ENCODE data around the gene TKT.

Gene TKT

DNA sequence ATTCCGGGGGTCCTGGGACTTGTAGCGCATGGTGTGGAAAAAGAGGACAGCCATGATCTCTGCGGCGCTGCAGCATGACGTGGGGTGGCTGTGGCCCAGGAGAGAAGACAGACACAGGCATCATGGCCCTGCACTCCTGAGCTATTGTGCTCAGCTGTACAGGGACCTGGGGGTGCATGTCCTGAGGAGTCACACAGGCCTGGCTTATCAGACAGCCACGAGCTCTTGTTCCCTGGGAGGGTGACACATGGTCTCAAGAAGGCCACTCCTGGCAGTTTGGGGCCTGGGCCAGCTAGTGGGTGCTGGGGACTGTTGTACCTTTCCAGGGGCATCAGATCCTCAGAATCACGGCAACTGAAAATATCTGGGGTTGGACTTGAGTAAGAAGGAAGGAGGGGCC lies 13.7 kb downstream of the TKT start:
- Histone ChIP-seq H3K36me3 (replicated peaks) (peaks cover 49% of the 10 kb centered on the region), H3K27me3 (replicated peaks) (no peaks in the 10 kb centered on the region), H3K4me3 (ENCODE audit: low read depth, low read length) (no peak overlapping the region), H3K27ac (peak overlapping the region; percentile 38)
- in situ Hi-C loops (cut with HindIII; ENCODE audit: low pct_ligation_motif_present, low sequenced_read_pairs), result no loop called here
- TF ChIP-seq, protein P1, sequence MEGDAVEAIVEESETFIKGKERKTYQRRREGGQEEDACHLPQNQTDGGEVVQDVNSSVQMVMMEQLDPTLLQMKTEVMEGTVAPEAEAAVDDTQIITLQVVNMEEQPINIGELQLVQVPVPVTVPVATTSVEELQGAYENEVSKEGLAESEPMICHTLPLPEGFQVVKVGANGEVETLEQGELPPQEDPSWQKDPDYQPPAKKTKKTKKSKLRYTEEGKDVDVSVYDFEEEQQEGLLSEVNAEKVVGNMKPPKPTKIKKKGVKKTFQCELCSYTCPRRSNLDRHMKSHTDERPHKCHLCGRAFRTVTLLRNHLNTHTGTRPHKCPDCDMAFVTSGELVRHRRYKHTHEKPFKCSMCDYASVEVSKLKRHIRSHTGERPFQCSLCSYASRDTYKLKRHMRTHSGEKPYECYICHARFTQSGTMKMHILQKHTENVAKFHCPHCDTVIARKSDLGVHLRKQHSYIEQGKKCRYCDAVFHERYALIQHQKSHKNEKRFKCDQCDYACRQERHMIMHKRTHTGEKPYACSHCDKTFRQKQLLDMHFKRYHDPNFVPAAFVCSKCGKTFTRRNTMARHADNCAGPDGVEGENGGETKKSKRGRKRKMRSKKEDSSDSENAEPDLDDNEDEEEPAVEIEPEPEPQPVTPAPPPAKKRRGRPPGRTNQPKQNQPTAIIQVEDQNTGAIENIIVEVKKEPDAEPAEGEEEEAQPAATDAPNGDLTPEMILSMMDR (IDR thresholded peaks at IDR 0.05; ENCODE audit: low read depth, low read length, missing control alignments), result no peak
- no peak for DNase-seq

DNA sequence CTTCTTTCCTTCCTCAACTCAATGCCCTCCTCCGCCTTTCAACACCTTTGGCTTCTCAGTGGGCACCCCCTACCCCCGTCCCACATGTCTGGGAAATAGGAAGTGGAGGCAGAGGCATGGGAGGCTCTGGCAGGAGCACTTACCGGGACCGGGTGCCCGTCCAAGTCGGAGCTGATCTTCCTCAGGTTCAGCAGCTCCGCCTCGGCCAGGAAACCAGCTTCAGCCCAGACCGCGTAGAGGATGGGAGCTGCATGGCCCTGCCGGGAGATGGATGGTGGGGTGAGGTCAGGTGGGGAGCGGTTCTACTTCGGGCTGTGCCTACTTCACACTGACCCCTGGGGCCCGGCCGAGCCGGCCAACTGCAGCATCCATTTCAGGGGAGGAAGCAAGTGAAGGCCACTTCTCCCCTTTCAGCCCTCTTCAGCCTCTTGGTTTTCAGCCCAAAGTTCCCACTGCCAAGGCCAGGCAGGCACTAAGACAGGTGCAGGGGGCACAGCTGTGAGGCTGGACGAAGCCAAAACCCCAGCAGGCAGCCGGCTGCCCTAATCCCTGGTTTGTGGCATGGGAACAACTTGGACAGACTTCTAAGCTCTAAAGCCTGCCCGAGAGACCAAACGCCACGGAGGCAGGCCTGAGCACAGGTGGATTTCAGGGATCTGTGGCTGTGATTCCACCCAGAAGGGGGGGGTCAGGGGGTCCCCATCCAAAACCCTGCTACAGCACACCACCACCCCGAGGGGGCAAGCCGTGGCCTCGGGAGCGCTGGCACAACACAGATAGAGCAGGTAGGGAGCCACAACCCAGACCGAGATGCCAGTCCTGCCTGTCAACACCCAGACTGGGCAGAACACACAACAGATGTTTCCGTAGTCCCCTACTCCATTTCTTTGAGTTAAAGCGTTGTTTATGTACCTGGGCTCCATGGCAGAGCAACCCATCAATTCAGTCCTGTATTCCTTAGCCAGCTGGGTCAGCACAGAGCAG lies 14.5 kb downstream of the TKT start:
- in situ Hi-C loops (cut with HindIII; ENCODE audit: low pct_ligation_motif_present, low sequenced_read_pairs), result no loop called here
- DNase-seq, result no peak
- no peak overlapping the region for H3K4me3 ChIP-seq (ENCODE audit: low read depth, low read length)
- peaks cover 57% of the 10 kb centered on the region for H3K36me3 ChIP-seq (replicated peaks)
- TF ChIP-seq, protein P1 (IDR thresholded peaks at IDR 0.05; ENCODE audit: low read depth, low read length, missing control alignments), result no peak
- no peak overlapping the region for H3K27ac ChIP-seq
- H3K27me3 ChIP-seq (replicated peaks), result no peaks in the 10 kb centered on the region

DNA sequence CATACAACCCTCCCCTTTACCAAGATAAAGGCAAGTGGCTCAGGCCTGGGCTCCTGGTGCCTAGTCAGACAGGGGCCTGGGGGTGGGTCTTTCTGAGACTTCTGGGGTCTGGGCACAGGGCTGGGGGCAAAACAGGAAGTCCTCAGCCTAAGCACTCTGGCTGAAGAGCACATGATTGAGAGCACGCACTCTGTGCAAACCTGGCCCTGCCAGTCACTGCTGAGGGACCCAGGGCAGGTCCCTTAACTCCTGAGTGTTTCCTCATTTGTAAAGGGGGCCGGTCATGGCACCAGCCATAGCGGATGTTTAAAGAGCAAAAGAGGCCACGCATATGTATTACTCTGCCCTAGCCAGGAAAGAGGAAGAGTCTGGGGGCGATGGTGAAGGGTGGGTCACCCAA lies 16.0 kb downstream of the TKT start:
- DNase-seq, result no peak
- Histone ChIP-seq H3K27me3 (replicated peaks) (no peaks in the 10 kb centered on the region), H3K4me3 (ENCODE audit: low read depth, low read length) (no peak overlapping the region), H3K36me3 (replicated peaks) (peaks cover 59% of the 10 kb centered on the region), H3K27ac (no peak overlapping the region)
- in situ Hi-C loops (cut with HindIII; ENCODE audit: low pct_ligation_motif_present, low sequenced_read_pairs), result no loop called here
- TF ChIP-seq, protein P1 (IDR thresholded peaks at IDR 0.05; ENCODE audit: low read depth, low read length, missing control alignments), result no peak

- H3K27ac ChIP-seq, result peak overlapping the region; percentile 83
Observed at GRCh38 chr3:53238886-53239285, 16.9 kb downstream of the TKT start.

GRCh38 chr3:53238051-53238850 lies 17.6 kb downstream of the TKT start:
- TF ChIP-seq, protein P1 (IDR thresholded peaks at IDR 0.05; ENCODE audit: low read depth, low read length, missing control alignments), result no peak
- DNase-seq, result peak; percentile 88
- H3K4me3 ChIP-seq (ENCODE audit: low read depth, low read length), result no peak overlapping the region
- in situ Hi-C loops (cut with HindIII; ENCODE audit: low pct_ligation_motif_present, low sequenced_read_pairs), result no loop called here
- H3K27ac ChIP-seq, result peak overlapping the region; percentile 83
- H3K36me3 ChIP-seq (replicated peaks), result peaks cover 72% of the 10 kb centered on the region
- H3K27me3 ChIP-seq (replicated peaks), result no peaks in the 10 kb centered on the region

More at GRCh38 chr3:53238886-53239285, 16.9 kb downstream of the TKT start:
- peaks cover 68% of the 10 kb centered on the region for H3K36me3 ChIP-seq (replicated peaks)
- in situ Hi-C loops (cut with HindIII; ENCODE audit: low pct_ligation_motif_present, low sequenced_read_pairs), result no loop called here
- H3K27me3 ChIP-seq (replicated peaks), result no peaks in the 10 kb centered on the region
- H3K4me3 ChIP-seq (ENCODE audit: low read depth, low read length), result no peak overlapping the region
- TF ChIP-seq, protein P1 (IDR thresholded peaks at IDR 0.05; ENCODE audit: low read depth, low read length, missing control alignments), result no peak
- no peak for DNase-seq
